ENCODE measurements around the gene SLC22A15. TPM values are rescaled to one million over a fixed set of nuclear protein-coding genes. Genes with fewer than 3 reads are reported as not detected.
A peak's percentile ranks its signal among the peaks of the same experiment; 100 is the strongest.

Gene SLC22A15
- total RNA-seq, 3 donors from 2014 or later = 2.0 to 2.7 (median 2.4) TPM

DNA sequence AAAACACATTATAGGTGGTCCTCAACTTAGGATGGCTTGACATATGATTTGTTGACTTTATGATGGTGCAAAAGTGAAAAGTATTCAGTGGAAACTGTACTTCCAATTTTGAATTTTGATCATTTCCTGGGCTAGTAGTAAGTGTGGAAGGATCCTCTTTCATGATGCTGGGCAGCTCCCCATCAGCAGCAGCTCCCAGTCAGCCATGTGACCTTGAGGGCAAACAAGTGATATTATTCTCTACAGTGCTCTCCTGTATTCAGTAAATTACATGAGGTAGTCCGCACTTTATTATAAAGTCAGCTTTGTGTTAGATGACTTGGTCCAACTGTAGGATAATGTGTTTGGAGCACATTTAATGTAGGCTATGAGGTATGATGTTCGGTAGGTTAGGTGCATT lies 36.4 kb downstream of the SLC22A15 start:
- DNase-seq (no peak), ATAC-seq (no peak)

DNA sequence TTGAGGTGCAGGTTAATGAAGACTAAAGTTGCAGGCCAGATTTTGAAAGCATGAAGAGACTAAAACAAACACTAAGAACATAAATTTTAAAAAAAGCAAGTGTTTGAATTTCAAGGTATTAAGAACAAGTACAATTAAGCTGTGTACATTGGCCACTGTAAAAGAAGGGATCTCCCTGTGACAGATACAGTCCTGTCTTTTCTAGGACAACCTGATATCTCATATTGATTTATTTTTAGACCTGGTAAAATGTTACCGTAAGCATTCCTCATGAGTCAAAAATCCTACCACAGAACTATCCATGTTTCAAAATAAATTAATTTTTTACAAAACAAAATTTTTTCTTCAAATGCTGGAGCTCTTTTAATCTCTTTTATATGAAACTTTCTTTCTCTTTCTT lies 39.4 kb downstream of the SLC22A15 start:
- Histone ChIP-seq H3K9me3 (no peaks in the 10 kb centered on the region), H3K36me3 (ENCODE audit: low read depth) (no peaks in the 10 kb centered on the region), H3K4me1 (ENCODE audit: low read depth) (no peaks in the 10 kb centered on the region), H3K4me3 (no peak overlapping the region)
- TF ChIP-seq, protein P1, sequence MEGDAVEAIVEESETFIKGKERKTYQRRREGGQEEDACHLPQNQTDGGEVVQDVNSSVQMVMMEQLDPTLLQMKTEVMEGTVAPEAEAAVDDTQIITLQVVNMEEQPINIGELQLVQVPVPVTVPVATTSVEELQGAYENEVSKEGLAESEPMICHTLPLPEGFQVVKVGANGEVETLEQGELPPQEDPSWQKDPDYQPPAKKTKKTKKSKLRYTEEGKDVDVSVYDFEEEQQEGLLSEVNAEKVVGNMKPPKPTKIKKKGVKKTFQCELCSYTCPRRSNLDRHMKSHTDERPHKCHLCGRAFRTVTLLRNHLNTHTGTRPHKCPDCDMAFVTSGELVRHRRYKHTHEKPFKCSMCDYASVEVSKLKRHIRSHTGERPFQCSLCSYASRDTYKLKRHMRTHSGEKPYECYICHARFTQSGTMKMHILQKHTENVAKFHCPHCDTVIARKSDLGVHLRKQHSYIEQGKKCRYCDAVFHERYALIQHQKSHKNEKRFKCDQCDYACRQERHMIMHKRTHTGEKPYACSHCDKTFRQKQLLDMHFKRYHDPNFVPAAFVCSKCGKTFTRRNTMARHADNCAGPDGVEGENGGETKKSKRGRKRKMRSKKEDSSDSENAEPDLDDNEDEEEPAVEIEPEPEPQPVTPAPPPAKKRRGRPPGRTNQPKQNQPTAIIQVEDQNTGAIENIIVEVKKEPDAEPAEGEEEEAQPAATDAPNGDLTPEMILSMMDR (IDR thresholded peaks at IDR 0.05) = no peak
- intact Hi-C loops (cut with DNase I, micrococcal nuclease) = no loop called here
- ATAC-seq (no peak), DNase-seq (no peak)

More for the DNA sequence above, 36.4 kb downstream of the SLC22A15 start:
- H3K36me3 ChIP-seq (ENCODE audit: low read depth) = no peaks in the 10 kb centered on the region
- no peaks in the 10 kb centered on the region for H3K9me3 ChIP-seq
- TF ChIP-seq, protein P1 (IDR thresholded peaks at IDR 0.05) = no peak
- H3K4me3 ChIP-seq = no peak overlapping the region
- H3K4me1 ChIP-seq (ENCODE audit: low read depth) = no peaks in the 10 kb centered on the region
- intact Hi-C loops (cut with DNase I, micrococcal nuclease) = no loop called here

- H3K36me3 ChIP-seq (ENCODE audit: low read depth) = no peaks in the 10 kb centered on the region
- H3K4me1 ChIP-seq (ENCODE audit: low read depth) = no peaks in the 10 kb centered on the region
- TF ChIP-seq, protein P1 (IDR thresholded peaks at IDR 0.05) = no peak
- intact Hi-C loops (cut with DNase I, micrococcal nuclease) = no loop called here
- H3K4me3 ChIP-seq = no peak overlapping the region
- H3K9me3 ChIP-seq = no peaks in the 10 kb centered on the region
- no peak for ATAC-seq
- DNase-seq = no peak
Observed at GRCh38 chr1:116018007-116018406, 41.7 kb downstream of the SLC22A15 start.

GRCh38 chr1:116019653-116020253 lies 43.4 kb downstream of the SLC22A15 start:
- TF ChIP-seq, protein P1 (IDR thresholded peaks at IDR 0.05) = no peak
- ATAC-seq = peak; percentile 77
- DNase-seq = peak in 1 of 3 donors; percentile 31

GRCh38 chr1:116020668-116021272 lies 44.5 kb downstream of the SLC22A15 start:
- H3K4me3 ChIP-seq = no peak overlapping the region
- intact Hi-C loops (cut with DNase I, micrococcal nuclease) = no loop called here
- TF ChIP-seq, protein P1 (IDR thresholded peaks at IDR 0.05) = no peak
- no peaks in the 10 kb centered on the region for H3K36me3 ChIP-seq (ENCODE audit: low read depth)
- ATAC-seq (peak; percentile 67), DNase-seq (peak in 2 of 3 donors; percentile 35 to 50)
- H3K9me3 ChIP-seq = no peaks in the 10 kb centered on the region
- no peaks in the 10 kb centered on the region for H3K4me1 ChIP-seq (ENCODE audit: low read depth)

More at GRCh38 chr1:116019653-116020253, 43.4 kb downstream of the SLC22A15 start:
- Histone ChIP-seq H3K4me3 (no peak overlapping the region), H3K4me1 (ENCODE audit: low read depth) (no peaks in the 10 kb centered on the region), H3K9me3 (no peaks in the 10 kb centered on the region), H3K36me3 (ENCODE audit: low read depth) (no peaks in the 10 kb centered on the region)
- intact Hi-C loops (cut with DNase I, micrococcal nuclease) = no loop called here

Measured in mucosa of descending colon (tissue), 3 donors.